Pancreas (tissue), 10 donors: Measurements from ENCODE around the gene SYAP1. TPM values are rescaled to one million over a fixed set of nuclear protein-coding genes. Genes with fewer than 3 reads are reported as not detected.
A peak's percentile ranks its signal among the peaks of the same experiment; 100 is the strongest.
"Not testable (repeated sequence)": the region's sequence is repeated elsewhere in the genome, so short reads cannot be mapped to it uniquely, and the experiment has no call there.

Source experiments
- ATAC-seq, 4 donors: fragments of 200-7000 bp; cut with Tn5 transposase; one replicate each; pipeline versions ENCODE4 v1.8.0 to v1.9.1; 2020; ENCODE audit warnings: mild to moderate bottlenecking in 4 of 4, moderate library complexity in 4 of 4
- DNase-seq, 6 donors: peaks; one replicate each; pipeline ENCODE4 v3.0.0-alpha.2; 2020
- FAIRE-seq: peaks from 2 replicates; lab custom pipeline; 2012; peaks lifted over from hg19 to GRCh38; lab: Jason Lieb, UNC
- H3K27ac ChIP-seq, 4 donors: fragments of 200-600 bp; sonication (generic); 1 replicate in 3 of 4; 2 replicates in 1 of 4; pipeline versions ENCODE4 v1.5.0 to v1.8.0; 2020
- H3K27me3 ChIP-seq, 4 donors: fragments of 200-600 bp; one replicate each; pipeline ENCODE4 v1.8.0; 2021
- H3K36me3 ChIP-seq, 3 donors: fragments of 200-600 bp; sonication (generic) in 1 of 3; one replicate each; pipeline versions ENCODE4 v1.5.0 to v1.8.0; 2020 to 2021
- H3K4me1 ChIP-seq, 3 donors: fragments of 200-600 bp; one replicate each; pipeline ENCODE4 v1.8.0; 2021
- H3K4me3 ChIP-seq, 4 donors: fragments of 200-600 bp; sonication (generic) in 2 of 4; one replicate each; pipeline versions ENCODE4 v1.5.0 to v1.8.0; 2020 to 2021
- H3K9me3 ChIP-seq, 4 donors: fragments of 200-600 bp; one replicate each; pipeline ENCODE4 v1.8.0; 2021
- WGBS, 2 donors: extraction: QIAGEN DNeasy Blood & Tissue Kit; methylation state at CpG; one replicate each; pipeline ENCODE4 v1.1.7; 2013; 5-methylcytosine and 5-hydroxymethylcytosine counted together
- intact Hi-C, 3 donors: fragments of 100-400 bp; cut with DNase I; formaldehyde crosslinking; loops; one replicate each; pipeline versions ENCODE4 v1.11.1 to v1.14.2; 2022
- polyA plus RNA-seq, 2 donors: library from polyadenylated mRNA; stranded (reverse); fragments of 200-250 nt; gene quantifications; one replicate each; pipeline ENCODE4 v1.2.3, GENCODE V29; 2013
- total RNA-seq, 6 donors: library from RNA; stranded (reverse); fragmentation: NEBNext Ultra II Directional in 4 of 6; extraction: Animal tissue kit (Norgen Biotek cat#: 25700) in 4 of 6; gene quantifications; one replicate each; pipeline versions ENCODE4 v1.2.1 to v1.2.4, GENCODE V29; 2021 to 2023
- TF ChIP-seq, protein P1 (sequence below), 4 donors: fragments of 200-600 bp; sonication (generic) in 3 of 4; IDR thresholded peaks; one replicate each; pipeline versions ENCODE4 v1.5.0 to v1.8.0; 2021; ENCODE audit warnings: antibody characterized with exemption in 4 of 4
- donor health status: healthy with polysubstance abuse.
- donor health status: DM: no; HTN: no; CAD: no; lungs with moderate emphysema.
- donor health status: DM: no; HTN: no; CAD: no.
- donor health status: control.
- donor health status: control.
- donor health status: Bipolar disorder and iron deficiency.
- donor health status: DM: yes; HTN: yes; CAD: no.
- donor health status: DM: no; HTN: no; CAD: no.
- donor health status: DM: no; HTN: no; CAD: no.
- donor health status: DM: yes; HTN: yes; CAD: no.

SYAP1 gene
- total and polyA plus RNA-seq, 8 donors = 6.4 to 21.5 (median 12.7) TPM

- no peaks in the 10 kb centered on the region for H3K9me3 ChIP-seq
These were observed 533 bp upstream of the SYAP1 start for GRCh38 chrX:16718824-16719333.

DNA sequence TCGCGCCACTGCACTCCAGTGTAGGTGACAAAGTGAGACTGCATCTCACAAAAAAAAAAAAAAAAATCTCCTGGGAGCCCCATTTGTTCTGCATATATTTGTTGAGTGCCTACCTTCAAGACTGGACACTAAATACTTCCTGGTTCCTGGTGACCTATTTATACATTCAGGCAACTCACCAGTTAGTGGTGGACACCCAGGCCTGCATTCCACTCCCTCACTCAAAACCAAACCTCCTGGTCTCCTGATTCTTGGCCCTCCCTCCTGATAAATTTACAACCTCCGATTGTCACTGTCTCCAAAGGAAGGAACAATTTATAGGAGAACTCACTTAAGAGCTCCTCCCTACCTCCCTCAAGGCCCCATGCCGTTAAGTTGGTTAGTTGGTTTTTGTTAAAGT is 3.1 kb downstream of the SYAP1 start:
- DNase-seq (no peak), FAIRE-seq (no peak), ATAC-seq (no peak)
- 74 to 85% methylated on average over 4 of the region's 4 CpGs for WGBS, 2 donors
- no peaks in the 10 kb centered on the region for H3K27me3 ChIP-seq
- H3K9me3 ChIP-seq = no peaks in the 10 kb centered on the region
- H3K36me3 ChIP-seq = no peaks in the 10 kb centered on the region
- no peak overlapping the region for H3K27ac ChIP-seq
- intact Hi-C loops = no loop called here
- TF ChIP-seq, protein P1, sequence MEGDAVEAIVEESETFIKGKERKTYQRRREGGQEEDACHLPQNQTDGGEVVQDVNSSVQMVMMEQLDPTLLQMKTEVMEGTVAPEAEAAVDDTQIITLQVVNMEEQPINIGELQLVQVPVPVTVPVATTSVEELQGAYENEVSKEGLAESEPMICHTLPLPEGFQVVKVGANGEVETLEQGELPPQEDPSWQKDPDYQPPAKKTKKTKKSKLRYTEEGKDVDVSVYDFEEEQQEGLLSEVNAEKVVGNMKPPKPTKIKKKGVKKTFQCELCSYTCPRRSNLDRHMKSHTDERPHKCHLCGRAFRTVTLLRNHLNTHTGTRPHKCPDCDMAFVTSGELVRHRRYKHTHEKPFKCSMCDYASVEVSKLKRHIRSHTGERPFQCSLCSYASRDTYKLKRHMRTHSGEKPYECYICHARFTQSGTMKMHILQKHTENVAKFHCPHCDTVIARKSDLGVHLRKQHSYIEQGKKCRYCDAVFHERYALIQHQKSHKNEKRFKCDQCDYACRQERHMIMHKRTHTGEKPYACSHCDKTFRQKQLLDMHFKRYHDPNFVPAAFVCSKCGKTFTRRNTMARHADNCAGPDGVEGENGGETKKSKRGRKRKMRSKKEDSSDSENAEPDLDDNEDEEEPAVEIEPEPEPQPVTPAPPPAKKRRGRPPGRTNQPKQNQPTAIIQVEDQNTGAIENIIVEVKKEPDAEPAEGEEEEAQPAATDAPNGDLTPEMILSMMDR (IDR thresholded peaks at IDR 0.05) = no peak
- H3K4me3 ChIP-seq = no peak overlapping the region
- peaks cover 0 to 23% (median 12%) of the 10 kb centered on the region in 3 donors for H3K4me1 ChIP-seq

More at GRCh38 chrX:16718824-16719333, 533 bp upstream of the SYAP1 start:
- peak overlapping the region; percentile 87 to 97 (median 88) for H3K27ac ChIP-seq
- TF ChIP-seq, protein P1 (IDR thresholded peaks at IDR 0.05) = no peak
- H3K36me3 ChIP-seq = no peaks in the 10 kb centered on the region
- WGBS, 2 donors = 7% methylated on average over 6 of the region's 6 CpGs
- H3K4me1 ChIP-seq = peaks cover 0 to 23% (median 0%) of the 10 kb centered on the region in 3 donors
- no peaks in the 10 kb centered on the region for H3K27me3 ChIP-seq
- intact Hi-C loops = no loop called here
- FAIRE-seq (no peak), DNase-seq (no peak), ATAC-seq (no peak)
- H3K4me3 ChIP-seq = peak overlapping the region; percentile 40 to 78 (median 72)

DNA sequence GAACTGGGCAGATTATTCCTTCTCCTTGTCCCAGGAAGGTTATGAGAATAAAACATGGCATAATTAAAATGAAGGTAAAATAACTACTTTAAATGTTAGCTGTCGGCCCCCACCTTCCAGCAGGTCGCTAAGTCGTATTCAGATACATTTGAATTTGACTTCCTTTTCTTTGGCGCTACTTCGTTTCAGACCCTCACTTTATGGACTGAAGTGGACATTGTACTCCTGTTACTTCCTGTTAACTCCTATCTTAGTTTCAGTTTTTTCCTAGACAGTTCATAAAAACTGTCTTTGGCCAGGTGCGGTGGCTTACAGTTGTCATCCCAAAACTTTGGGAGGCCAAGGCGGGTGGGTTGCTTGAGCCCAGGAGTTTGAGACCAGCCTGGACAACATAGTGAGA is 5.7 kb downstream of the SYAP1 start:
- FAIRE-seq (no peak), DNase-seq (no peak), ATAC-seq (no peak)
- intact Hi-C loops = no loop called here
- H3K27me3 ChIP-seq = no peaks in the 10 kb centered on the region
- peaks cover 0 to 21% (median 12%) of the 10 kb centered on the region in 3 donors for H3K4me1 ChIP-seq
- no peaks in the 10 kb centered on the region for H3K9me3 ChIP-seq
- no peaks in the 10 kb centered on the region for H3K36me3 ChIP-seq
- 89 to 91% methylated on average over 7 of the region's 7 CpGs for WGBS, 2 donors
- H3K4me3 ChIP-seq = no peak overlapping the region
- no peak overlapping the region for H3K27ac ChIP-seq
- TF ChIP-seq, protein P1 (IDR thresholded peaks at IDR 0.05) = no peak

DNA sequence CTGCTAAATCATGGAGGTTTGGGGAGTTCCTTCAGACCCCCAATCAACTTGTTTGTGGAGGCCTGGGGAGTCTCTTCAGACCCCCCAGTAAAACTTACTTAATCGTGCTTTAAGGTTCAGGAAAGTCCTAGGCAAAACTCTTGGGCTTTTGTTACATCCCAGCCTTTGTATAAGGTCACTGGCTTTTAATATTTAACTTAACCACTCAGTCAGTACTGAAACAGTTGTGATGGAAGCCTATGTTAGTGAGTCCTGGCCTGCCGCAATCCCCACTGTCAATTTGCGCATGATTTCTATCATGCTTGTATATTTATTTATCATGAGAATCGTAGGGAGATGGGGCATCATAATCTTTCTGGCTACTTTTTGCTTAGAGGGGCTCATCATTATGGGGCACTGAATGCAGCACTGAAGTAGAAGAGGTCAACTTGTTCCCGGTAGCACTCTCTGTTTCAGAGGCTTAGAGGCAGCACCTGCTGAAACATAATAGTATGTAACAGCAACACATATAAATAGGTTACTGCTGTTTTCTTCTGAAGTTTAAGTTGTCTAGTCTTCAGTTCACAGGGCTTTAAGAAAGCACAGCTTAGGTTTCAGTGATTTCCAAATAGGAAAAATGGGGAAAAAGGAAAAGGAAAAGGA is 7.1 kb downstream of the SYAP1 start:
- H3K4me1 ChIP-seq = peaks cover 0 to 12% (median 9%) of the 10 kb centered on the region in 3 donors
- H3K36me3 ChIP-seq, DNase-seq, intact Hi-C loops, FAIRE-seq, H3K27ac ChIP-seq, H3K4me3 ChIP-seq, H3K27me3 ChIP-seq, H3K9me3 ChIP-seq: not testable (repeated sequence)
- 20 to 54% methylated on average over 5 of the region's 5 CpGs for WGBS, 2 donors
- ATAC-seq = peak in 3 of 4 donors; percentile 31 to 56 (median 43)

DNA sequence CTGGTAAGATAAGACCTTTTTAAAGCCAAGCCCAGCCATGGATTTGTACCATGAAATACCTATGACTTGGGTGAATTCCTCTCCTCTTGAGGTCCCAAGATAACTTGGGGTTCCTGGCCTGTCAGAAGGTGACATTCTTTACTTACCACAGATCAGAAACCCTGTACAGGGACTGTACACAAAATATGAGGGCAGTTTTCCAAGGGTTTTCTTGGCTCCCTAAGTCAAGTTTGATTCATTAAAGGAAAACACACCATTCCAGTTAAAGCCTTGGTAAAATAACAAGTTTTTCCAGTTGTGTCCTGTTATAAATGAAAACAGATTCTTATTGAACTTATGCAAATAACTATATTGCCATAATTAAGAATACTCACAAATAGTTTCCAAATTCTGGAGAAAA is 8.2 kb downstream of the SYAP1 start:
- Histone ChIP-seq H3K4me3 (no peak overlapping the region), H3K27me3 (no peaks in the 10 kb centered on the region), H3K4me1 (peaks cover 0 to 12% (median 4%) of the 10 kb centered on the region in 3 donors), H3K36me3 (no peaks in the 10 kb centered on the region), H3K27ac (no peak overlapping the region), H3K9me3 (no peaks in the 10 kb centered on the region)
- FAIRE-seq = no peak
- TF ChIP-seq, protein P1 (IDR thresholded peaks at IDR 0.05) = no peak
- DNase-seq = no peak
- ATAC-seq = peak in 3 of 4 donors; percentile 44 to 64 (median 56)
- intact Hi-C loops = no loop called here
